H1 (cell line): ENCODE data around the gene IFNA7. TPM values are rescaled to one million over a fixed set of nuclear protein-coding genes. Genes with fewer than 3 reads are reported as not detected.

Source experiments
- CTCF ChIA-PET: fragments of 300-600 bp; sonication (Branson Sonifier 250); formaldehyde crosslinking; loops from one replicate; lab custom pipeline; 2021; ENCODE audit not compliant: partially characterized antibody; lab: Charles Lee
- POLR2A ChIA-PET: fragments of 300-600 bp; sonication (Branson Sonifier 250); formaldehyde crosslinking; loops from one replicate; lab custom pipeline; 2021; ENCODE audit warnings: inconsistent platforms; ENCODE audit not compliant: partially characterized antibody; lab: Charles Lee
- DNase-seq, 2 experiments: peaks; one replicate each; pipeline versions ENCODE4 v3.0.0 to v3.0.0-alpha.2; 2010 to 2022; ENCODE audit warnings: low spot score in 2 of 2, low read depth in 1 of 2, mixed read lengths in 1 of 2
- FAIRE-seq: peaks from 2 replicates; lab custom pipeline; 2011; peaks lifted over from hg19 to GRCh38; lab: Jason Lieb, UNC
- H2AFZ ChIP-seq: 2 replicates; pipeline ENCODE4 v1.8.1; 2012; ENCODE audit warnings: low read length, inconsistent platforms
- H2AK5ac ChIP-seq: 2 replicates; pipeline ENCODE4 v1.6.1; 2013; ENCODE audit warnings: low read depth, low read length
- H2BK120ac ChIP-seq: replicated peaks from 2 replicates; pipeline ENCODE3; 2013; ENCODE audit warnings: low read depth, low read length, inconsistent platforms
- H2BK12ac ChIP-seq: 2 replicates; pipeline ENCODE4 v1.6.1; 2013; ENCODE audit warnings: low read depth, low read length
- H2BK15ac ChIP-seq: 2 replicates; pipeline ENCODE4 v1.6.1; 2013; ENCODE audit warnings: low read length
- H2BK20ac ChIP-seq: 2 replicates; pipeline ENCODE4 v1.6.1; 2013; ENCODE audit warnings: low read length
- H2BK5ac ChIP-seq: 2 replicates; pipeline ENCODE4 v1.6.1; 2013; ENCODE audit warnings: low read depth, low read length
- H3K14ac ChIP-seq: 2 replicates; pipeline ENCODE4 v1.6.1; 2013; ENCODE audit warnings: inconsistent platforms; ENCODE audit not compliant: insufficient read length
- H3K18ac ChIP-seq: 2 replicates; pipeline ENCODE4 v1.6.1; 2013; ENCODE audit warnings: low read length; ENCODE audit errors: extremely low read depth
- H3K23ac ChIP-seq: 2 replicates; pipeline ENCODE4 v1.6.1; 2013; ENCODE audit warnings: inconsistent platforms; ENCODE audit not compliant: insufficient read length
- H3K23me2 ChIP-seq: 2 replicates; pipeline ENCODE4 v1.6.1; 2013; ENCODE audit warnings: low read depth, low read length
- H3K27ac ChIP-seq: 2 replicates; pipeline ENCODE4 v1.6.1; 2011; ENCODE audit warnings: low read depth, low read length, inconsistent platforms
- H3K27me3 ChIP-seq, 4 experiments: replicated peaks in 1 of 4; 1 replicate in 1 of 4; 2 replicates in 3 of 4; pipeline versions ENCODE4 v1.6.1 to v1.8.1; 2011 to 2013; ENCODE audit warnings: low read length in 3 of 4, mild to moderate bottlenecking in 3 of 4, inconsistent platforms in 2 of 4, mixed read lengths in 2 of 4, moderate library complexity in 1 of 4; ENCODE audit not compliant: control insufficient read depth in 3 of 4, insufficient read depth in 3 of 4; ENCODE audit errors: extremely low read depth in 1 of 4
- H3K36me3 ChIP-seq, 4 experiments: 2 replicates each; pipeline versions ENCODE4 v1.6.1 to v1.8.1; 2011 to 2013; ENCODE audit warnings: mild to moderate bottlenecking in 4 of 4, low read length in 3 of 4, moderate library complexity in 2 of 4, control low read depth in 1 of 4, inconsistent platforms in 1 of 4; ENCODE audit not compliant: insufficient read depth in 4 of 4, control insufficient read depth in 2 of 4
- H3K4ac ChIP-seq: replicated peaks from 2 replicates; pipeline ENCODE3; 2013; ENCODE audit warnings: low read length, low read depth, mixed read lengths, inconsistent platforms; ENCODE audit not compliant: insufficient read length
- H3K4me1 ChIP-seq, 4 experiments: replicated peaks in 1 of 4; 1 replicate in 1 of 4; 2 replicates in 3 of 4; pipeline versions ENCODE4 v1.6.1 to v1.8.1; 2011 to 2013; ENCODE audit warnings: low read length in 3 of 4, inconsistent platforms in 2 of 4, mixed read lengths in 1 of 4; ENCODE audit not compliant: insufficient read depth in 4 of 4, control insufficient read depth in 3 of 4
- H3K4me2 ChIP-seq, 2 experiments: 2 replicates each; pipeline versions ENCODE4 v1.6.1 to v1.8.1; 2011 to 2013; ENCODE audit warnings: low read depth in 2 of 2, low read length in 2 of 2, control low read depth in 1 of 2, inconsistent platforms in 1 of 2, mild to moderate bottlenecking in 1 of 2; ENCODE audit not compliant: insufficient read depth in 1 of 2
- H3K4me3 ChIP-seq, 4 experiments: fragments of 200-600, 300-600 bp in 1 of 4; sonication (generic), shearing (Covaris generic), sonication (Bioruptor Twin) in 1 of 4; 2 replicates each; pipeline versions ENCODE4 v1.5.1 to v1.8.1; 2011 to 2016; ENCODE audit warnings: low read length in 4 of 4, low read depth in 3 of 4, control low read depth in 2 of 4, inconsistent platforms in 2 of 4, mild to moderate bottlenecking in 2 of 4, mixed read lengths in 1 of 4, moderate library complexity in 1 of 4; ENCODE audit not compliant: insufficient read depth in 2 of 4; ENCODE audit errors: extremely low read depth in 1 of 4
- H3K56ac ChIP-seq: replicated peaks from 2 replicates; pipeline ENCODE3; 2013; ENCODE audit warnings: low read depth, mild to moderate bottlenecking, mixed read lengths, low read length, inconsistent platforms; ENCODE audit not compliant: insufficient read length
- H3K79me1 ChIP-seq: 2 replicates; pipeline ENCODE4 v1.6.1; 2013; ENCODE audit warnings: low read depth, low read length, control low read depth
- H3K79me2 ChIP-seq, 2 experiments: 2 replicates each; pipeline versions ENCODE4 v1.6.1 to v1.8.1; 2012 to 2013; ENCODE audit warnings: low read length in 2 of 2, mild to moderate bottlenecking in 2 of 2, inconsistent platforms in 1 of 2; ENCODE audit not compliant: insufficient read depth in 2 of 2, control insufficient read depth in 1 of 2
- H3K9ac ChIP-seq, 4 experiments: replicated peaks in 1 of 4; 1 replicate in 1 of 4; 2 replicates in 3 of 4; pipeline versions ENCODE4 v1.6.1 to v1.8.1; 2011 to 2013; ENCODE audit warnings: low read depth in 3 of 4, low read length in 3 of 4, control low read depth in 2 of 4, mild to moderate bottlenecking in 2 of 4, moderate library complexity in 2 of 4, inconsistent platforms in 1 of 4; ENCODE audit errors: extremely low read depth in 1 of 4
- H3K9me3 ChIP-seq, 2 experiments: 2 replicates each; pipeline versions ENCODE4 v1.6.1 to v1.8.1; 2012 to 2013; ENCODE audit warnings: mild to moderate bottlenecking in 2 of 2, moderate library complexity in 2 of 2, control low read depth in 1 of 2, inconsistent platforms in 1 of 2, low read depth in 1 of 2, low read length in 1 of 2, mixed read lengths in 1 of 2; ENCODE audit not compliant: insufficient read depth in 2 of 2
- H4K20me1 ChIP-seq, 2 experiments: replicated peaks in 1 of 2; 2 replicates each; pipeline versions ENCODE3 to v1.8.1; 2011 to 2013; ENCODE audit warnings: inconsistent platforms in 2 of 2, low read length in 2 of 2, mild to moderate bottlenecking in 1 of 2; ENCODE audit not compliant: insufficient read depth in 2 of 2, control insufficient read depth in 1 of 2
- H4K5ac ChIP-seq: 2 replicates; pipeline ENCODE4 v1.6.1; 2013; ENCODE audit warnings: low read length, low read depth, mixed read lengths, inconsistent platforms; ENCODE audit not compliant: insufficient read length
- H4K8ac ChIP-seq: 2 replicates; pipeline ENCODE4 v1.8.0; 2013; ENCODE audit warnings: mild to moderate bottlenecking, moderate library complexity, low read length, inconsistent platforms; ENCODE audit not compliant: insufficient read depth; ENCODE audit errors: extremely low read depth
- H4K91ac ChIP-seq: replicated peaks from 2 replicates; pipeline ENCODE3; 2013; ENCODE audit warnings: low read length, mixed read lengths, inconsistent platforms; ENCODE audit not compliant: insufficient read length
- CHD2 ChIP-seq: IDR thresholded peaks from 2 replicates; pipeline ENCODE4 v1.6.1; 2012; ENCODE audit warnings: low read length, improper control_type of control experiment
- SUZ12 ChIP-seq: fragments of 200-600 bp; sonication (generic); IDR thresholded peaks from 2 replicates; pipeline ENCODE4 v1.6.1; 2012; ENCODE audit warnings: mild to moderate bottlenecking, inconsistent platforms, low read length, moderate library complexity, mixed read lengths
- WGBS, 2 experiments: shearing (Covaris generic) in 1 of 2; methylation state at CpG; one replicate each; pipeline versions ENCODE4 v1.1.6 to v1.1.7; 2013 to 2015; ENCODE audit warnings: low lambda C conversion rate in 2 of 2, mixed read lengths in 2 of 2, inconsistent platforms in 1 of 2, low coverage in 1 of 2, missing lambda C conversion rate in 1 of 2; ENCODE audit not compliant: insufficient replicate concordance in 2 of 2, insufficient coverage in 1 of 2, insufficient read length in 1 of 2; ENCODE audit errors: extremely low coverage in 1 of 2, missing lambda C conversion rate in 1 of 2; 5-methylcytosine and 5-hydroxymethylcytosine counted together
- polyA plus RNA-seq, 7 experiments: library from polyadenylated mRNA; depleted of rRNA in 3 of 7; stranded (reverse) in 5 of 7; unstranded in 2 of 7; fragments of >200 nt in 5 of 7; fragments of 200-250 nt in 2 of 7; gene quantifications; 1 replicate in 5 of 7; 2 replicates in 1 of 7; 4 replicates in 1 of 7; pipeline versions ENCODE4 v1.2.1 to v1.2.3, GENCODE V29; 2011 to 2013; ENCODE audit warnings: missing spikeins in 2 of 7, mixed read lengths in 2 of 7
- total RNA-seq: library from RNA; stranded (reverse); fragmentation: NEBNext Ultra II Directional; extraction: Animal tissue kit (Norgen Biotek cat#: 25700); gene quantifications from 2 replicates; pipeline ENCODE4 v1.2.1, GENCODE V29; 2021

The IFNA7 gene
- total and polyA plus RNA-seq, 2 of the 8 experiments (the other 6 are each of a cell fraction or from before 2014, with no cell fraction given): not detected

- no peak overlapping the region for H2AFZ ChIP-seq
- ChIA-PET CTCF (interaction anchor here (0.6 to 5.4 kb wide), 23 partner anchors 8 to 457 kb away, joined by 3 to 53 read pairs (median 6); partner anchors contain the start of genes IFNA14 and KLHL9), POLR2A (no interaction called here)
- no peak overlapping the region for H2AK5ac ChIP-seq
- no peak overlapping the region for H2BK15ac ChIP-seq
- H3K14ac ChIP-seq: no peak overlapping the region
- H3K18ac ChIP-seq: no peak overlapping the region
- H3K4me1 ChIP-seq: peaks cover 0 to 7% (median 3%) of the 10 kb centered on the region in 4 experiments; a peak in 3 of 7 replicates
- no peak overlapping the region for H2BK20ac ChIP-seq
- no peak overlapping the region for H3K9ac ChIP-seq
- H3K27ac ChIP-seq: no peak overlapping the region
- no peaks in the 10 kb centered on the region; a peak in 1 of 7 replicates for H3K27me3 ChIP-seq
- no peak overlapping the region for H3K23ac ChIP-seq
- no peak overlapping the region for H4K5ac ChIP-seq
- H2BK5ac ChIP-seq: no peak overlapping the region
- H3K79me2 ChIP-seq: no peaks in the 10 kb centered on the region
- 87% methylated on average over 4 of the region's 4 CpGs; no CpG with 5 or more reads in 1 of the 2 experiments for WGBS, 2 experiments
- FAIRE-seq (no peak), DNase-seq (no peak)
- no peak overlapping the region for H2BK12ac ChIP-seq
- no peak overlapping the region; a peak in 1 of 4 replicates for H3K4me2 ChIP-seq
- H3K4ac ChIP-seq: no peak overlapping the region
- no peaks in the 10 kb centered on the region for H4K20me1 ChIP-seq
- H3K9me3 ChIP-seq: no peaks in the 10 kb centered on the region
- H4K91ac ChIP-seq: no peak overlapping the region
- H2BK120ac ChIP-seq: no peak overlapping the region
- no peaks in the 10 kb centered on the region for H3K23me2 ChIP-seq
- H3K4me3 ChIP-seq: no peak overlapping the region
- no peaks in the 10 kb centered on the region for H3K79me1 ChIP-seq
- no peak for TF ChIP-seq CHD2
- no peak for TF ChIP-seq SUZ12
- H3K36me3 ChIP-seq: no peaks in the 10 kb centered on the region
- H4K8ac ChIP-seq: no peak overlapping the region
- H3K56ac ChIP-seq: no peak overlapping the region
These were observed 49.6 kb upstream of the IFNA7 start for GRCh38 chr9:21251638-21252037.
